Measurements from ENCODE around the gene DPP10. TPM values are rescaled to one million over a fixed set of nuclear protein-coding genes. Genes with fewer than 3 reads are reported as not detected.

DPP10 gene
- polyA plus RNA-seq, 3 donors: 9.9 to 13.1 (median 12.6) TPM

GRCh38 chr2:115412501-115412900, 970.1 kb downstream of the DPP10 start:
- no peak for DNase-seq (ENCODE audit: extremely low read depth in 1 of 11, low read depth in 9 of 11, low spot score in 4 of 11)

DNA sequence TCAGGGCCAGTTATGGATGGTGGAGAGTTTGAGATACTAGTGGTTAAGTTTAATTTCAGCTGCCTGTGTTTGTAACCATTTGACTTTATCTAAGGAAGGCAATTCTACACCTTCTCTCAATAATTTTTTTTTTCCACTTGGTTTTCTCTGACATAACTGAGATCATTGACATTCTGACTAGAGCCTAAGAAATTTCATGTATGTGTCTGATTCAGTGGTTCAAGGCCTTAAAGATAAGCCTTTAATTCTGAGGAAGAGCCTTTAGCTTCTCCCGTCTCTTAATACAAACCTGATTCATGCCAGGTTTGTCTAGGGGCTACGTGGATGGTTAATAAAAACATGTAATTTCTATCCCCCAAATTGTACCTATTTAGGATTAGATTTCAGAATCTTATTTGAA, 971.4 kb downstream of the DPP10 start:
- DNase-seq (ENCODE audit: extremely low read depth in 1 of 11, low read depth in 9 of 11, low spot score in 4 of 11): no peak

GRCh38 chr2:115414466-115414865, 972.0 kb downstream of the DPP10 start:
- DNase-seq (ENCODE audit: extremely low read depth in 1 of 11, low read depth in 9 of 11, low spot score in 4 of 11): no peak

- DNase-seq (ENCODE audit: extremely low read depth in 1 of 11, low read depth in 9 of 11, low spot score in 4 of 11): no peak
Measured at GRCh38 chr2:115422004-115422634, 979.7 kb downstream of the DPP10 start.

- DNase-seq (ENCODE audit: extremely low read depth in 1 of 11, low read depth in 9 of 11, low spot score in 4 of 11): no peak
Measured at GRCh38 chr2:115427436-115427835, 985.0 kb downstream of the DPP10 start.

DNA sequence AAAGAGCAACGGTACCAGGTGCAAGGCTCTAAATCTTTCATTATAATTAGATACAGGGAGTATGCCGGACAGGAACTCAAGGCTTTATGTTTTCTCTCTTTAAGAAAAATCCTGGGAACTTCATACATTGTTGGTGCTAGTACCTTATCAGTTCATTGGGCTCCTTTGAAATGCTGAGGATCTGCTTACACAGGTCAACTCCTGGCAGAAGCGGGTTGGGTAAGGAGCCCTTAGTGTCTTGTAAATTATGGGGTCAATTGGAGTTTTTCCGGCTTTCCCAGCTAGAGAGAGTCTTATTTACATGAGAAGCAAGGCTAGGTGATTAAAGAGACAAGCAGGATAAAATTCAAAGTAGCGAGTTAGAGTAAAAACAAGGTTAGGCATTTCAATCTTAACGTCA, 998.3 kb downstream of the DPP10 start:
- DNase-seq (ENCODE audit: extremely low read depth in 1 of 11, low read depth in 9 of 11, low spot score in 4 of 11): peak in 9 of 11 donors; percentile 4 to 50 (median 26)

GRCh38 chr2:115443539-115444185, 1001.2 kb downstream of the DPP10 start:
- DNase-seq (ENCODE audit: extremely low read depth in 1 of 11, low read depth in 9 of 11, low spot score in 4 of 11): no peak

DNA sequence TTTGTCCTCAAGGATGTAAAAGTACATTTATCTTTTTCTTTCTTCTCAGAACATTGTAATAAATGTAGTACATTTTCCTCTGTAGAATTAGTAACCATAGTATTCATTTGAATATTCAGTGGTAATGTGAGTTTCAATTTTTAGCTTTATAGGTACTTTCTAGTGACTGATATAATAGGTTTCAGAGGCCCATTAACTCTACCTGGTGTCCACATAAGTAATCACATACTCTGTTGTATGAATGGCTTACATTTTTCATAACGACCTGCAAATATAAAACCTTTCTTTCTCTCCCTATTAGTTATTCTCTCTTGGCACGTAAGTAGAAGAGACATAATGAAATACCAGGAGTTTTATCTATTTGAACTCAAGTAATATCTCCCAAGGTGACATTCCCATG, 1017.6 kb downstream of the DPP10 start:
- DNase-seq (ENCODE audit: extremely low read depth in 1 of 11, low read depth in 9 of 11, low spot score in 4 of 11): no peak

GRCh38 chr2:115480741-115481140, 1038.3 kb downstream of the DPP10 start:
- no peak for DNase-seq (ENCODE audit: extremely low read depth in 1 of 11, low read depth in 9 of 11, low spot score in 4 of 11)

DNA sequence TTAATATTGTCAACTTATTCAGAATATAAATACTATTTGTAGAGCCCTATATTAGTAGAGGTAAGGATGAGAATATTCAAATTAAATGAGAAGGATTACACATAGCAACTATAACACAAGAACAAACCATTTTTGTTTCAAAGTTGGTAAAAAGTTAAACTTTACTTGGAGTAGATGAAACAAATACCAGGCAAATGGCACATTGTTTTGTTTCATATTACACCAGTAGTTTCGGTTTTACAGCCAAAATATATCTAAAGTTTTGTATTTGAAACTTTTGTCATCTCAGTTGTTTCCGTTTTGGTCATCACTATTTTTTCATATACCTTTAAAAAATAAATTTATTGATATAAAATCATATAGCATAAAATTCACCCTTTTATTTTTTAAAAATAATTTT, 1039.4 kb downstream of the DPP10 start:
- no peak for DNase-seq (ENCODE audit: extremely low read depth in 1 of 11, low read depth in 9 of 11, low spot score in 4 of 11)

GRCh38 chr2:115483666-115484065, 1041.2 kb downstream of the DPP10 start:
- no peak for DNase-seq (ENCODE audit: extremely low read depth in 1 of 11, low read depth in 9 of 11, low spot score in 4 of 11)

DNA sequence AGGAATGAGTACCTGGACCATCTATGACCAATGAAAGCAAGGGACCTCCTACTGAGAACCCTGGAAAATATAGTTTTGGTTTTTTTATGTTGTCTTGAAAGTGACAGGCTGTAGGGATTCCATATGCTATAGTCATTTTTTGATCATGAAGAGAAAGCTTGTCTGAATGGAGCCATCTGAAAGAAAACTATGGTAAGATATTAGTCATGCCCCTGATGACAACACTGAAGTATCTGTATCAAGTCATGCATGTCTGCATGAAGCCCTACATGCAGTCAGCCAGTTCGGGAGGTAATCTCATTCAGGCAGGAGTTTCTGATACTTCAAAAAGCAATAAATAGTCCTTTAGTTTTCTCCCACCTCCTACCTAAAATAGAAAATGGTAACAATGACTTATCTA, 1042.0 kb downstream of the DPP10 start:
- DNase-seq (ENCODE audit: extremely low read depth in 1 of 11, low read depth in 9 of 11, low spot score in 4 of 11): no peak

GRCh38 chr2:115484983-115485382, 1042.5 kb downstream of the DPP10 start:
- DNase-seq (ENCODE audit: extremely low read depth in 1 of 11, low read depth in 9 of 11, low spot score in 4 of 11): no peak

DNA sequence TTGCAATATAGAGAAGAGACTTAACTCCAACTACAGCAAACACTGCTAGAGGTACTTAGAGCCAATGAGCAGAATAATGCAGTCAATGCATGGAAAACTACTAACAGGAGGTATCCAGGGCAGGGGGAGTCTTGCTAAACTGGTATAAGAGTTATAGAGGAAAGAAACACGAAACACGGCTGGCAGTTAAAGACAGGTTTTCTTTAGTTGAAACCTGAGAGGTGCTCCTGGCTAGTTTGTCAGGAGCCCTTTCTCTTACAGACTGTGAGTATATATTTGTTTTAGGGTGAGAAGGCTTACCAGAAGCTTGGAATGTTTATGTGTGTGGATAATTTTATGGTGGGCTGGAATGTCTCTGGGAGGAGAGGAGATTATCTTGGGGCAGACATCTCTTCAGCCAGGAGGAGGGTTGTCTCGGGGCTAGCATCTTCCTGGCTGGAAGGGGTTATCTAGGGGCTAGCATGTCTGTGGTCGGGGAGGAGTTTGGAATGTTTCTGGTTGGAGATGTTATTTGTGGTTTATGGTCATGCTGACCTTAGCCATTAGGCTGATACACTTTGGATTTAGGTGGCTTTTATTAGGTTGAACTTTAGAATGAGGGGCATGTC, 1048.8 kb downstream of the DPP10 start:
- DNase-seq (ENCODE audit: extremely low read depth in 1 of 11, low read depth in 9 of 11, low spot score in 4 of 11): peak in 3 of 11 donors; percentile 6 to 22 (median 20)

- no peak for DNase-seq (ENCODE audit: extremely low read depth in 1 of 11, low read depth in 9 of 11, low spot score in 4 of 11)
Measured at GRCh38 chr2:115505331-115505730, 1062.9 kb downstream of the DPP10 start.

DNA sequence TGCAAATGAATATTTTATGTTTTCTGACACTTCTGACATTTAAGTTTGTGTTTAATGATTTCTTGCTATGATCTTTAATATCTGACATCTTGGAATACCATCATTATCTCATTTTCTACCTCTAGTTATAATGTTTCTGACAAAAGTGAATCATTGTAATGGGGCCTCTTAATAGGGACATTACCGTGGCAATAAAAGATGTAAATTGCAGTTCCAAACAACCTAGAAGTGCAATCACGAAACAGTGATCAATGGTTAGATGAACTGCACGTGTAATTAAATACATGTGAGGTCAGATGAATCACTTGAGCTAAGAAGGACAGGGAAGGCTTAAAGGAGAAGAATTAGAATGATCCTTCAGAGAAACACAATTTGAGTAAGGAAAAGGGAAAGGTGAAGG, 1078.3 kb downstream of the DPP10 start:
- no peak for DNase-seq (ENCODE audit: extremely low read depth in 1 of 11, low read depth in 9 of 11, low spot score in 4 of 11)

DNA sequence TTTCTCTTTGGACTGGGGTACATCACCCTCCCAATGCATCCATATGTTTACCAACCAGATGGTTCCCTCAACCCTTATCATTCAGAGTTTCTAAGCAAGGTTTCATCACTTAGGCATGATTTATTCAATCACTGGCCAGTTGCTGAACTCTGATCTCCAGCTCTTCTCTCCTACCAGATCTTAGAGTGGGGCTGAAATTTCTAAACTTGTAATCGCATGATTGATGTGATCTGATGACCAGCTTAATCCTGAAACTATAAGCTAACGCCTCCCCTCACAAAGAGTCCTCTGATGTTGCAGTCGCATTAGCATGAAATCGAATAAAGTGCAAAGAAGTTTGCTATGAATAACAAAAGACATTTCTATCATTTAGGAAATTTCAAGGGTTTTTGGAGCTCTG, 1082.0 kb downstream of the DPP10 start:
- DNase-seq (ENCODE audit: extremely low read depth in 1 of 11, low read depth in 9 of 11, low spot score in 4 of 11): no peak

GRCh38 chr2:115529627-115530026, 1087.2 kb downstream of the DPP10 start:
- no peak for DNase-seq (ENCODE audit: extremely low read depth in 1 of 11, low read depth in 9 of 11, low spot score in 4 of 11)

GRCh38 chr2:115533081-115533480, 1090.6 kb downstream of the DPP10 start:
- no peak for DNase-seq (ENCODE audit: extremely low read depth in 1 of 11, low read depth in 9 of 11, low spot score in 4 of 11)

- no peak for DNase-seq (ENCODE audit: extremely low read depth in 1 of 11, low read depth in 9 of 11, low spot score in 4 of 11)
Measured at GRCh38 chr2:115541814-115542213, 1099.4 kb downstream of the DPP10 start.

GRCh38 chr2:115542331-115542730, 1099.9 kb downstream of the DPP10 start:
- no peak for DNase-seq (ENCODE audit: extremely low read depth in 1 of 11, low read depth in 9 of 11, low spot score in 4 of 11)
